SK-N-SH (cell line): Measurements from ENCODE around the gene PDCD1. TPM values are rescaled to one million over a fixed set of nuclear protein-coding genes. Genes with fewer than 3 reads are reported as not detected.

Experiments used
- CTCF ChIA-PET: fragments of 300-600, 350-600 bp; formaldehyde crosslinking; extraction: SDS; loops from one replicate; lab custom pipeline; 2021; lab: Yijun Ruan, JAX
- POLR2A ChIA-PET: fragments of 350-600 bp; sonication (Branson Sonifier 250); formaldehyde crosslinking; extraction: SDS; loops from one replicate; lab custom pipeline; 2020; ENCODE audit warnings: antibody characterized with exemption, inconsistent platforms; lab: Yijun Ruan, JAX
- DNase-seq: peaks from one replicate; pipeline ENCODE4 v3.0.0; 2012
- H2AFZ ChIP-seq: fragments of 200-600 bp; sonication (generic); 2 replicates; pipeline ENCODE4 v1.8.1; 2016; ENCODE audit warnings: antibody characterized with exemption, mild to moderate bottlenecking, low read depth
- H3F3A ChIP-seq: fragments of 200-600 bp; sonication (generic); replicated peaks from 2 replicates; pipeline ENCODE3; 2016; ENCODE audit warnings: antibody characterized with exemption, mild to moderate bottlenecking; ENCODE audit not compliant: insufficient read depth
- H3K27ac ChIP-seq, 2 experiments: fragments of 200-500 bp in 1 of 2; fragments of 200-600 bp in 1 of 2; sonication (Bioruptor generic) in 1 of 2; sonication (generic), shearing (Covaris generic) in 1 of 2; 2 replicates each; pipeline versions ENCODE4 v1.5.1 to v1.6.1; 2014 to 2016; ENCODE audit warnings: low read depth in 2 of 2, inconsistent platforms in 1 of 2, low read length in 1 of 2, mild to moderate bottlenecking in 1 of 2, mixed read lengths in 1 of 2
- H3K27me3 ChIP-seq: fragments of 200-600 bp; sonication (generic), shearing (Covaris generic); 2 replicates; pipeline ENCODE4 v1.6.1; 2016; ENCODE audit warnings: mixed run types; ENCODE audit not compliant: insufficient read depth
- H3K36me3 ChIP-seq, 2 experiments: fragments of 200-500 bp in 1 of 2; fragments of 200-600 bp in 1 of 2; sonication (Bioruptor generic) in 1 of 2; sonication (generic) in 1 of 2; replicated peaks in 1 of 2; 2 replicates each; pipeline versions ENCODE3 to v1.5.1; 2014 to 2016; ENCODE audit warnings: low read length in 1 of 2, mild to moderate bottlenecking in 1 of 2; ENCODE audit not compliant: insufficient read depth in 2 of 2, control insufficient read depth in 1 of 2
- H3K4me1 ChIP-seq, 2 experiments: fragments of 200-500 bp in 1 of 2; fragments of 200-600 bp in 1 of 2; sonication (Bioruptor generic) in 1 of 2; sonication (generic), shearing (Covaris generic) in 1 of 2; 2 replicates each; pipeline versions ENCODE4 v1.5.1 to v1.6.1; 2014 to 2016; ENCODE audit warnings: low read depth in 1 of 2, low read length in 1 of 2, mixed run types in 1 of 2; ENCODE audit not compliant: insufficient read depth in 2 of 2, control insufficient read depth in 1 of 2
- H3K4me2 ChIP-seq: fragments of 200-600 bp; sonication (generic), shearing (Covaris generic); 2 replicates; pipeline ENCODE4 v1.6.1; 2017; ENCODE audit warnings: mixed run types
- H3K4me3 ChIP-seq, 2 experiments: fragments of 200-500 bp in 1 of 2; fragments of 200-600 bp in 1 of 2; sonication (Bioruptor generic) in 1 of 2; sonication (generic), shearing (Covaris generic) in 1 of 2; 2 replicates each; pipeline versions ENCODE4 v1.5.1 to v1.8.1; 2014 to 2016; ENCODE audit warnings: low read depth in 2 of 2, inconsistent platforms in 1 of 2, low read length in 1 of 2, mild to moderate bottlenecking in 1 of 2, mixed read lengths in 1 of 2, moderate library complexity in 1 of 2
- H3K79me2 ChIP-seq: fragments of 200-600 bp; sonication (generic); 2 replicates; pipeline ENCODE4 v1.8.1; 2017; ENCODE audit warnings: mild to moderate bottlenecking; ENCODE audit not compliant: insufficient read depth
- H3K9ac ChIP-seq: fragments of 200-600 bp; sonication (generic); 2 replicates; pipeline ENCODE4 v1.6.1; 2017; ENCODE audit warnings: mixed run types
- H3K9me2 ChIP-seq: fragments of 200-600 bp; sonication (generic); 2 replicates; pipeline ENCODE4 v1.6.1; 2017; ENCODE audit warnings: mixed run types
- H3K9me3 ChIP-seq: fragments of 200-600 bp; sonication (generic); 2 replicates; pipeline ENCODE4 v1.6.1; 2017; ENCODE audit warnings: mixed run types, mild to moderate bottlenecking, moderate library complexity
- H4K20me1 ChIP-seq: fragments of 200-600 bp; sonication (generic); 2 replicates; pipeline ENCODE4 v1.6.1; 2017; ENCODE audit warnings: mild to moderate bottlenecking, mixed run types; ENCODE audit not compliant: insufficient read depth
- EP300 ChIP-seq, 2 experiments: IDR thresholded peaks; 2 replicates each; pipeline versions ENCODE4 v1.4.0 to v1.6.1; 2012; ENCODE audit warnings: borderline replicate concordance in 1 of 2, low read depth in 1 of 2, low read length in 1 of 2
- EZH2phosphoT487 ChIP-seq: fragments of 200-600 bp; sonication (generic); IDR thresholded peaks from 2 replicates; pipeline ENCODE4 v1.6.1; 2017; ENCODE audit warnings: low read depth, mixed run types, mild to moderate bottlenecking, antibody characterized with exemption, moderate library complexity, borderline replicate concordance
- NFIC ChIP-seq: IDR thresholded peaks from 2 replicates; pipeline ENCODE4 v1.4.0; 2012; ENCODE audit warnings: borderline replicate concordance
- NRF1 ChIP-seq: IDR thresholded peaks from 2 replicates; pipeline ENCODE4 v1.6.1; 2012; ENCODE audit warnings: low read depth, mild to moderate bottlenecking, low read length
- POLR2AphosphoS5 ChIP-seq: IDR thresholded peaks from 2 replicates; pipeline ENCODE4 v1.6.1; 2012; ENCODE audit warnings: low read depth, low read length
- RCOR1 ChIP-seq: fragments of 150-350 bp; IDR thresholded peaks from 2 replicates; pipeline ENCODE4 v1.6.1; 2017; ENCODE audit warnings: antibody characterized with exemption, low read length
- RFX5 ChIP-seq: IDR thresholded peaks from 2 replicates; pipeline ENCODE4 v1.6.1; 2012; ENCODE audit warnings: mild to moderate bottlenecking, improper control_type of control experiment, low read length
- RXRA ChIP-seq: IDR thresholded peaks from 2 replicates; pipeline ENCODE4 v1.4.0; 2012; ENCODE audit warnings: low read depth, mild to moderate bottlenecking, borderline replicate concordance
- SIN3A ChIP-seq: IDR thresholded peaks from 2 replicates; pipeline ENCODE4 v1.6.1; 2012; ENCODE audit warnings: low read depth, mild to moderate bottlenecking, low read length, moderate library complexity, borderline replicate concordance
- USF2 ChIP-seq: fragments of 150-350 bp; IDR thresholded peaks from 2 replicates; pipeline ENCODE4 v1.6.1; 2017; ENCODE audit warnings: antibody characterized with exemption, low read length, low read depth, borderline replicate concordance
- WGBS: methylation state at CpG from one replicate; pipeline ENCODE4 v1.1.6; 2017; ENCODE audit warnings: low lambda C conversion rate; 5-methylcytosine and 5-hydroxymethylcytosine counted together
- polyA plus RNA-seq, 3 experiments: library from polyadenylated mRNA; depleted of rRNA; stranded (reverse); fragments of >200 nt; gene quantifications; 2 replicates each; pipeline ENCODE4 v1.2.3, GENCODE V29; 2012
- TF ChIP-seq, protein P1 (sequence below): IDR thresholded peaks from 2 replicates; pipeline ENCODE4; 2012
- TF ChIP-seq, protein P2 (sequence below): fragments of 200-600 bp; sonication (generic); IDR thresholded peaks from 2 replicates; pipeline ENCODE4 v1.6.1; 2017; ENCODE audit warnings: antibody characterized with exemption, mild to moderate bottlenecking, moderate library complexity
- TF ChIP-seq, protein P3 (sequence below): IDR thresholded peaks from 2 replicates; pipeline ENCODE4 v1.4.0; 2012; ENCODE audit warnings: low read depth, borderline replicate concordance

Gene PDCD1
- polyA plus RNA-seq, 1 of the 3 experiments (the other 2 are of a cell fraction) = not detected

GRCh38 chr2:241803387-241804325 is 55.0 kb downstream of the PDCD1 start:
- Histone ChIP-seq H3K9ac (no peak overlapping the region), H3K27ac (peak overlapping the region in 1 of 2 experiments; percentile 93; a peak in 2 of 4 replicates), H3K79me2 (no peaks in the 10 kb centered on the region), H4K20me1 (no peaks in the 10 kb centered on the region), H3K27me3 (no peaks in the 10 kb centered on the region), H3K4me3 (peak overlapping the region in 1 of 2 experiments; percentile 24; a peak in 2 of 4 replicates), H3F3A (no peaks in the 10 kb centered on the region), H2AFZ (no peak overlapping the region), H3K9me3 (no peaks in the 10 kb centered on the region), H3K4me2 (peak overlapping the region; percentile 62; the same call in 1 of the 2 replicates), H3K36me3 (no peaks in the 10 kb centered on the region), H3K4me1 (peaks cover 6 to 33% of the 10 kb centered on the region in 2 experiments), H3K9me2 (no peaks in the 10 kb centered on the region)
- ChIA-PET CTCF (interaction anchor here (1.2 to 2.0 kb wide), 9 partner anchors 18 to 101 kb away, joined by 3 to 7 read pairs (median 4); partner anchors contain the start of genes D2HGDH, GAL3ST2 and ING5), POLR2A (interaction anchor here (0.8 to 1.8 kb wide), 4 partner anchors 33 to 102 kb away, joined by 3 to 4 read pairs (median 4); partner anchors contain the start of genes D2HGDH and ING5)
- DNase-seq = peak; percentile 75
- 72% methylated on average over 18 of the region's 109 CpGs for WGBS
- TF ChIP-seq RXRA = no peak
- peak; percentile 52 for TF ChIP-seq NRF1

DNA sequence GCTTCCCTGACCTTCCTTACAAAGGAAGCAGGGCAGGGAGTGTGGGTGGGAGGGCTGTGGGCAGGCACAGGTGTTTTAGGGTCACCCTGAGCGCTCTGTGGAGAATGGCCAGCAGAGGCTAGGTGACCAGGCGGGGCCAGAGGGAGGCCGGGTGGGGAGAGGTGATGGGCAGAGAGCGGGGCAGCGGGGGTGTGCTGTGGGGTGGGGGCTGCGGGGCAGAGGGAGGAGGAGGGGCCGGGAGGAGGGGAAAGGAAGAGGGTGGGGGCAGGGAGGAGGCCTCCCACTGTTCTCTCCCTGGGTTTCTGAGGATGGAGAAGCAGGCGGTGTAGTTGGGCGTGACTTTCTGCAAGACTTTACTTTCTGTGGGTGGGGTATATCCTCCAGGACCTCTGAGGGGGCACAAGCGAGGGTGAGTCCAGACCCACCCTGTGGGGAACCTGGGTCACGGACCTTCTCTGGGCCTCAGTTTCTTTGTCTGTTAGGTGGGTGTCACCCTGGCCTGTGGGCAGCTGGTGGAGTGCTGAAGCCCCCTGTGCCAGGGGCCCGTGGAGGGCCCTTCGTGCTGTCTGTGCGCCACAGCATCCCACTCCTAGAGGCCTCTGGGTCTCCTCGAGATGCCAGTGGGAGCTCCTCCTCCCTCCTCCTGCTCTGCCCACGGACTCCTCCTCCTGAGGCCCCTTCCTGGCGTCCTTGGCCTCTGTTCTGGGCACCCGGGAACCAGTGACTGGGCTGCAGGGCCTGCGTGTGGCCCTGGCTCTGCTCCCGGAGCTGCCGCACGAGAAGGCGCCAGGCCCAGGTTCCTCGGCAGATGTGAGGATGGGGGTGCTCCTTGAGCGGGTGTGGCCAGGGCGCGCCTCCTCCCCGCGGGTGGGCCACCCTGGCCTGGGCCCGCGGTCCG is 56.0 kb downstream of the PDCD1 start:
- Histone ChIP-seq H3K4me1 (peaks cover 6 to 35% of the 10 kb centered on the region in 2 experiments; a peak in 3 of 4 replicates), H3K4me3 (no peak overlapping the region), H3K36me3 (no peaks in the 10 kb centered on the region), H3K9ac (no peak overlapping the region), H3K79me2 (no peaks in the 10 kb centered on the region), H3K9me3 (no peaks in the 10 kb centered on the region), H3K4me2 (no peak overlapping the region), H4K20me1 (no peaks in the 10 kb centered on the region), H3K9me2 (no peaks in the 10 kb centered on the region), H3K27ac (peak overlapping the region in 1 of 2 experiments; percentile 93; a peak in 1 of 4 replicates), H3F3A (no peaks in the 10 kb centered on the region), H3K27me3 (no peaks in the 10 kb centered on the region), H2AFZ (no peak overlapping the region)
- CTCF ChIA-PET = interaction anchor here (1.4 to 2.0 kb wide), 3 partner anchors 68 to 100 kb away, joined by 5 to 7 read pairs (median 5); partner anchors contain the start of genes D2HGDH and ING5
- POLR2A ChIA-PET = no interaction called here
- peak; percentile 29 for DNase-seq
- 93% methylated on average over 18 of the region's 32 CpGs for WGBS
- TF ChIP-seq RCOR1 (no peak), EP300 (IDR thresholded peaks at IDR 0.05; ENCODE audit: borderline replicate concordance in 1 of 2, low read depth in 1 of 2, low read length in 1 of 2) (no peak), SIN3A (no peak), NFIC (no peak), RFX5 (no peak), POLR2AphosphoS5 (no peak), USF2 (no peak), EZH2phosphoT487 (no peak)
- TF ChIP-seq, protein P1, sequence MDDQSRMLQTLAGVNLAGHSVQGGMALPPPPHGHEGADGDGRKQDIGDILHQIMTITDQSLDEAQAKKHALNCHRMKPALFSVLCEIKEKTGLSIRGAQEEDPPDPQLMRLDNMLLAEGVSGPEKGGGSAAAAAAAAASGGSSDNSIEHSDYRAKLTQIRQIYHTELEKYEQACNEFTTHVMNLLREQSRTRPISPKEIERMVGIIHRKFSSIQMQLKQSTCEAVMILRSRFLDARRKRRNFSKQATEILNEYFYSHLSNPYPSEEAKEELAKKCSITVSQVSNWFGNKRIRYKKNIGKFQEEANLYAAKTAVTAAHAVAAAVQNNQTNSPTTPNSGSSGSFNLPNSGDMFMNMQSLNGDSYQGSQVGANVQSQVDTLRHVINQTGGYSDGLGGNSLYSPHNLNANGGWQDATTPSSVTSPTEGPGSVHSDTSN = no peak
- TF ChIP-seq, protein P2, sequence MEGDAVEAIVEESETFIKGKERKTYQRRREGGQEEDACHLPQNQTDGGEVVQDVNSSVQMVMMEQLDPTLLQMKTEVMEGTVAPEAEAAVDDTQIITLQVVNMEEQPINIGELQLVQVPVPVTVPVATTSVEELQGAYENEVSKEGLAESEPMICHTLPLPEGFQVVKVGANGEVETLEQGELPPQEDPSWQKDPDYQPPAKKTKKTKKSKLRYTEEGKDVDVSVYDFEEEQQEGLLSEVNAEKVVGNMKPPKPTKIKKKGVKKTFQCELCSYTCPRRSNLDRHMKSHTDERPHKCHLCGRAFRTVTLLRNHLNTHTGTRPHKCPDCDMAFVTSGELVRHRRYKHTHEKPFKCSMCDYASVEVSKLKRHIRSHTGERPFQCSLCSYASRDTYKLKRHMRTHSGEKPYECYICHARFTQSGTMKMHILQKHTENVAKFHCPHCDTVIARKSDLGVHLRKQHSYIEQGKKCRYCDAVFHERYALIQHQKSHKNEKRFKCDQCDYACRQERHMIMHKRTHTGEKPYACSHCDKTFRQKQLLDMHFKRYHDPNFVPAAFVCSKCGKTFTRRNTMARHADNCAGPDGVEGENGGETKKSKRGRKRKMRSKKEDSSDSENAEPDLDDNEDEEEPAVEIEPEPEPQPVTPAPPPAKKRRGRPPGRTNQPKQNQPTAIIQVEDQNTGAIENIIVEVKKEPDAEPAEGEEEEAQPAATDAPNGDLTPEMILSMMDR = no peak
- TF ChIP-seq, protein P3, sequence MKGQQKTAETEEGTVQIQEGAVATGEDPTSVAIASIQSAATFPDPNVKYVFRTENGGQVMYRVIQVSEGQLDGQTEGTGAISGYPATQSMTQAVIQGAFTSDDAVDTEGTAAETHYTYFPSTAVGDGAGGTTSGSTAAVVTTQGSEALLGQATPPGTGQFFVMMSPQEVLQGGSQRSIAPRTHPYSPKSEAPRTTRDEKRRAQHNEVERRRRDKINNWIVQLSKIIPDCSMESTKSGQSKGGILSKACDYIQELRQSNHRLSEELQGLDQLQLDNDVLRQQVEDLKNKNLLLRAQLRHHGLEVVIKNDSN = no peak
